ENCODE measurements around the gene PIGR. TPM values are rescaled to one million over a fixed set of nuclear protein-coding genes. Genes with fewer than 3 reads are reported as not detected.
A peak's percentile ranks its signal among the peaks of the same experiment; 100 is the strongest.

PIGR gene
- total RNA-seq, 1 experiment from 2014 or later, result not detected

DNA sequence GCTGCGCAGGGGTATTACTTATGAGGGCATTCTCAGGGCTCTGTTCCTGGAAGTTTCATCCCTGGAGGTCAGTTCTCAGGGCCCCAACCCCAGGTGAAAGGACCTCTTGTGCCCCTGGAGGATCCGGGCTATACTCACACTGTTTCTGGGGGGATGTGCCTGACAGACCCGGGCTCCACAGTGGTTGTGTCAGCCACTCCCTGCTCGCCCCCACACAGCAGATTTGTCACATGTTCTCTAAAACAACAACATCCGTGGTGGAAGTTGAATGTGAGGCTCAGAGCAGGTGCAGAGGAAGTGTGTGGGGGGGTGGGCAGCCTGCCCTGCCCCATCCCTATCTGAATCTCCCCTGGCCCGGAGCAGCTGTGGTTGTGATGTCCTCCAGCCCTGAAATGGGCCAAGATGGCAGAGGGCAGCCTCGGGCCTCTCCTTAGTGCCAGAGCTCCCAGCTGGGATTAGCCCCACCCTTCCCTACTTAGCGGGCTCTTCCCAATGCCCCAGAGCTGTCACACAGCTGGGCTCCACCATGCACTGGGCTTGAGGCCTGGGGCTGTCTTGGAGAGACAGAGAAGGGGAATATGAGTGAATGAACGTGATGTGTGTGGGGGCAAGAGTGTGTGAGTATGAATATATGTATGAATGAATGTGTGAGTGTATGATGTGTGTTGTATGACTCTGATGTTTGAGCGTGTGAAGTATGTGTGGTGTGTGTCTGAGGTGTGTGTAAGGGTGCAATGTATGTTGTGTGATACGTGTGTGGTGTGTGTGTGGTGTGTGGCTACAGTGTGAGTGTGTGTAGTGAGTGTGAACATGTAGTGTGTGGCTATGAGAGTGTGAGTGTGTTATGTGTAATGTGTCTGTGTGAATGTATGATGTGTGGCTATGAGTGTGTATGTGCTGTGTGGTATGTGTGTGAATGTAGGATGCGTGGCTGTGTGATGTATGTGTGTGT is 23.0 kb downstream of the PIGR start:
- Histone ChIP-seq H4K20me1 (ENCODE audit: control insufficient read depth, insufficient read depth, insufficient read length) (no peaks in the 10 kb centered on the region), H2AK5ac (ENCODE audit: insufficient read length, low read length) (no peak overlapping the region), H3K79me1 (ENCODE audit: insufficient read depth, low read depth, low read length, poor library complexity, severe bottlenecking) (no peaks in the 10 kb centered on the region), H3K4ac (ENCODE audit: low read depth, low read length) (no peak overlapping the region), H3K4me1 (ENCODE audit: insufficient read depth, low read length) (no peaks in the 10 kb centered on the region), H3K56ac (ENCODE audit: insufficient read length, low read depth, low read length) (no peak overlapping the region), H4K5ac (ENCODE audit: insufficient read length, low read depth, low read length) (no peak overlapping the region), H3K79me2 (ENCODE audit: insufficient read depth, low read length) (no peaks in the 10 kb centered on the region), H3K9ac (ENCODE audit: extremely low read depth, insufficient read length, low read length) (no peak overlapping the region), H3K27me3 (ENCODE audit: insufficient read depth, low read length) (no peaks in the 10 kb centered on the region), H3K9me3 (ENCODE audit: control insufficient read depth, low read depth, low read length) (no peaks in the 10 kb centered on the region), H3K4me2 (ENCODE audit: insufficient read depth, insufficient read length, low read length) (no peak overlapping the region), H3T11ph (ENCODE audit: low read length) (no peak overlapping the region), H3K18ac (ENCODE audit: insufficient read length, low read depth, low read length) (no peak overlapping the region), H2BK5ac (ENCODE audit: insufficient read length, low read length) (no peak overlapping the region), H3K14ac (ENCODE audit: insufficient read depth, low read length) (no peak overlapping the region), H3K27ac (ENCODE audit: insufficient read length, low read depth, low read length) (no peak overlapping the region), H4K8ac (replicated peaks; ENCODE audit: insufficient read length, low read depth, low read length) (peak overlapping the region; percentile 12), H2AFZ (ENCODE audit: low read length) (no peak overlapping the region), H2BK120ac (ENCODE audit: low read depth, low read length, poor library complexity, severe bottlenecking) (no peak overlapping the region), H3K23ac (ENCODE audit: insufficient read length, low read depth, low read length) (no peak overlapping the region), H4K91ac (ENCODE audit: insufficient read length, low read depth, low read length) (no peak overlapping the region), H2BK12ac (ENCODE audit: insufficient read length, low read depth, low read length) (no peak overlapping the region), H2BK15ac (ENCODE audit: low read depth, low read length) (no peak overlapping the region), H2BK20ac (ENCODE audit: low read depth, low read length, poor library complexity, severe bottlenecking) (no peak overlapping the region), H3K23me2 (ENCODE audit: insufficient read length, low read depth, low read length, poor library complexity, severe bottlenecking) (no peaks in the 10 kb centered on the region)
- no peaks in the 10 kb centered on the region for H3K4me1 Mint-ChIP-seq
- H3K4me3 Mint-ChIP-seq, result no peak overlapping the region
- no peak overlapping the region for H3K27ac Mint-ChIP-seq
- no peaks in the 10 kb centered on the region for H3K36me3 Mint-ChIP-seq (ENCODE audit: insufficient read depth in 1 of 3, low read depth in 3 of 3)
- TF ChIP-seq, protein P1, sequence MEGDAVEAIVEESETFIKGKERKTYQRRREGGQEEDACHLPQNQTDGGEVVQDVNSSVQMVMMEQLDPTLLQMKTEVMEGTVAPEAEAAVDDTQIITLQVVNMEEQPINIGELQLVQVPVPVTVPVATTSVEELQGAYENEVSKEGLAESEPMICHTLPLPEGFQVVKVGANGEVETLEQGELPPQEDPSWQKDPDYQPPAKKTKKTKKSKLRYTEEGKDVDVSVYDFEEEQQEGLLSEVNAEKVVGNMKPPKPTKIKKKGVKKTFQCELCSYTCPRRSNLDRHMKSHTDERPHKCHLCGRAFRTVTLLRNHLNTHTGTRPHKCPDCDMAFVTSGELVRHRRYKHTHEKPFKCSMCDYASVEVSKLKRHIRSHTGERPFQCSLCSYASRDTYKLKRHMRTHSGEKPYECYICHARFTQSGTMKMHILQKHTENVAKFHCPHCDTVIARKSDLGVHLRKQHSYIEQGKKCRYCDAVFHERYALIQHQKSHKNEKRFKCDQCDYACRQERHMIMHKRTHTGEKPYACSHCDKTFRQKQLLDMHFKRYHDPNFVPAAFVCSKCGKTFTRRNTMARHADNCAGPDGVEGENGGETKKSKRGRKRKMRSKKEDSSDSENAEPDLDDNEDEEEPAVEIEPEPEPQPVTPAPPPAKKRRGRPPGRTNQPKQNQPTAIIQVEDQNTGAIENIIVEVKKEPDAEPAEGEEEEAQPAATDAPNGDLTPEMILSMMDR (conservative IDR thresholded peaks at IDR 0.05), result no peak
- no peaks in the 10 kb centered on the region for H3K9me3 Mint-ChIP-seq
- peaks cover 7% of the 10 kb centered on the region for H3K27me3 Mint-ChIP-seq (ENCODE audit: low read depth)
- 100% methylated on average over 4 of the region's 12 CpGs for WGBS (ENCODE audit: extremely low coverage, insufficient read length, low lambda C conversion rate)
- no peak for DNase-seq

All from H9 (cell line).